ENCODE data around the gene TTC16. TPM values are rescaled to one million over a fixed set of nuclear protein-coding genes. Genes with fewer than 3 reads are reported as not detected.

TTC16 gene
- total RNA-seq, 2 experiments from 2014 or later, result 0.61 to 0.69 TPM

DNA sequence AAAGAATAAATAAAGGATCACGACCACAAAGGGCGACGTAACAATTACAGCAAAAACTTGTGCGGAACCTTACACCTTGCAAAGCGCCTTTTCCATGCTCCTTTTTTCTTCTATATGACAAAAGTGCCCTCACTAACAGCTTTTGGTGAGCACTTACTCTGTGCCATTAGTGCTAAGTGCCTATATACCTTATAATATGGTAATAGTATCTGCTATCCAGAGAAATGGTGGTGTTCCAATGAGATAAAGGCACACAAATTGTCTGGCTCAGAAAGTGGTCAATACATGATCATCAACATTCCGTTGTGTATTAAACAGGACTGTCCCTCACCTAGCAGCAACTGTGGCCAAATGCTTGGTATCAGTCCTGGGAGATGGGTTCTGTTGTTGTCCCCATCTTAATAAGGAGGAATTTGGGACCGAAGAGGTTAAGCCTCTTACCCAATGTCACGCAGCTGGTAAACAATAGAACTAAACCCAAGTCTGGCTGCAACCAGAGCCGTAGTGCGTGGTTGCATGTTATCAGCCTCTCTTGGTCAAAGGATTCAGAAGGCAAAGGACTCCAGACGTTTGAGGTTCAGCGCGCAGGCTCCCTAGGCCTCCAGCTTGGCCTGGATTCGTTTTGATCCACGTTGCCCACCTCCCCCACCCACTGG lies 19.8 kb downstream of the TTC16 start:
- peak overlapping the region; percentile 67 for H3K27ac Mint-ChIP-seq
- H3K36me3 Mint-ChIP-seq, result peaks cover 8% of the 10 kb centered on the region
- H3K4me3 Mint-ChIP-seq, result peak overlapping the region; percentile 74
- DNase-seq, result no peak
- ChIA-PET POLR2A (interaction anchor here (1.1 to 2.4 kb wide), 11 partner anchors 9 to 181 kb away, joined by 3 to 13 read pairs (median 6); partner anchors contain the start of genes CDK9, PTRH1, SH2D3C and ST6GALNAC4), CTCF (interaction anchor here (0.8 to 4.2 kb wide), 49 partner anchors 9 to 521 kb away, joined by 3 to 84 read pairs (median 7); partner anchors contain the start of genes CDK9, CFAP157, ENG and FPGS)
- H3K27me3 Mint-ChIP-seq, result no peaks in the 10 kb centered on the region
- H3K4me1 Mint-ChIP-seq (ENCODE audit: low read depth), result peaks cover 12% of the 10 kb centered on the region
- H3K9me3 Mint-ChIP-seq, result no peaks in the 10 kb centered on the region
- intact Hi-C loops (cut with micrococcal nuclease), result loop anchor here (1.0 to 2.0 kb wide), 5 partner anchors 36 to 231 kb away; no protein-coding TSS in a partner anchor

GRCh38 chr9:127738666-127739065 lies 22.8 kb downstream of the TTC16 start:
- intact Hi-C loops (cut with micrococcal nuclease), result no loop called here
- POLR2A ChIA-PET, result no interaction called here
- no peaks in the 10 kb centered on the region for H3K9me3 Mint-ChIP-seq

GRCh38 chr9:127739614-127740330 lies 23.9 kb downstream of the TTC16 start:
- H3K27ac Mint-ChIP-seq, result no peak overlapping the region
- H3K27me3 Mint-ChIP-seq, result no peaks in the 10 kb centered on the region
- no peaks in the 10 kb centered on the region for H3K4me1 Mint-ChIP-seq (ENCODE audit: low read depth)
- H3K9me3 Mint-ChIP-seq, result no peaks in the 10 kb centered on the region
- ChIA-PET POLR2A (no interaction called here), CTCF (interaction anchor here (1.7 to 2.3 kb wide), 2 partner anchors 130 to 182 kb away, joined by 4 to 5 read pairs; no protein-coding TSS in a partner anchor)
- H3K36me3 Mint-ChIP-seq, result peaks cover 21% of the 10 kb centered on the region
- no peak for DNase-seq
- no peak overlapping the region for H3K4me3 Mint-ChIP-seq
- intact Hi-C loops (cut with micrococcal nuclease), result no loop called here

More at GRCh38 chr9:127738666-127739065, 22.8 kb downstream of the TTC16 start:
- H3K4me3 Mint-ChIP-seq, result no peak overlapping the region
- DNase-seq, result no peak
- no peaks in the 10 kb centered on the region for H3K27me3 Mint-ChIP-seq
- CTCF ChIA-PET, result interaction anchor here (1.7 kb wide), 1 partner anchor 131 kb away, joined by 4 read pairs; no protein-coding TSS in a partner anchor
- H3K27ac Mint-ChIP-seq, result no peak overlapping the region
- H3K4me1 Mint-ChIP-seq (ENCODE audit: low read depth), result peaks cover 9% of the 10 kb centered on the region
- peaks cover 21% of the 10 kb centered on the region for H3K36me3 Mint-ChIP-seq

DNA sequence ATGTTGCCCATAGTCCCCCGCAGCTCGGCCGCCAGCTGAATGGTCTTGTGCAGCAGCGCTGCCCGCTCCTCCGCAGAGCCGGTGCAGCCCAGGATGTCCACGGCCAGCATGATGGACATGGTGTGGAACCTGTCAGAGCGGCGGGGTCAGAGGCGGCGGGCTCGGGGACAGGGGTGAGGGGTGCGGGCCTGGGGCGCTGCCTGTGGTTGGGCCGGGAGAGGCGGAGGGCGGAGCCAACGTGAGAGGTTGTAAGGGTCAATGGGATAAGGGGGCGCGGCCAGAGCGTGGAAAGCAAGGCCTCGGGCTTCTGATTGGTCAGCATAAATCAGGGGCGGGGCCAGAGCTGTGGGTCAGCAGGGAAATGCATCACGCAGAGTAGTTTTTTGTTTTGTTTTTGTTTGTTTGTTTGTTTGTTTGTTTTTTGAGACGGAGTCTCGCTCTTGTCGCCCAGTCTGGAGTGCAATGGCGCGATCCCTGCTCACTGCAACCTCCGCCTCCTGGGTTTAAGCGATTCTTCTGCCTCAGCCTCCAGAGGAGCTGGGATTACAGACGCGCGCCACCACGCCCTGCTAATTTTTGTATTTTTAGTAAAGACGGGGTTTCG lies 26.1 kb downstream of the TTC16 start:
- H3K4me3 Mint-ChIP-seq, result no peak overlapping the region
- peaks cover 22% of the 10 kb centered on the region for H3K36me3 Mint-ChIP-seq
- CTCF ChIA-PET, result interaction anchor here (2.3 kb wide), 1 partner anchor 128 kb away, joined by 9 read pairs; no protein-coding TSS in a partner anchor

GRCh38 chr9:127742435-127743088 lies 26.7 kb downstream of the TTC16 start:
- DNase-seq, result no peak
- no peaks in the 10 kb centered on the region for H3K4me1 Mint-ChIP-seq (ENCODE audit: low read depth)
- ChIA-PET CTCF (interaction anchor here (2.3 to 4.0 kb wide), 2 partner anchors 7 to 127 kb away, joined by 9 to 23 read pairs; partner anchors contain the start of gene TOR2A), POLR2A (interaction anchor here (1.1 to 1.8 kb wide), 2 partner anchors 13 to 28 kb away, joined by 5 read pairs; no protein-coding TSS in a partner anchor)
- peaks cover 24% of the 10 kb centered on the region for H3K36me3 Mint-ChIP-seq
- no peaks in the 10 kb centered on the region for H3K27me3 Mint-ChIP-seq
- H3K27ac Mint-ChIP-seq, result no peak overlapping the region
- intact Hi-C loops (cut with micrococcal nuclease), result no loop called here
- H3K9me3 Mint-ChIP-seq, result no peaks in the 10 kb centered on the region
- H3K4me3 Mint-ChIP-seq, result no peak overlapping the region

More for the DNA sequence above, 26.1 kb downstream of the TTC16 start:
- intact Hi-C loops (cut with micrococcal nuclease), result no loop called here
- POLR2A ChIA-PET, result interaction anchor here (1.1 kb wide), 1 partner anchor 29 kb away, joined by 5 read pairs; no protein-coding TSS in a partner anchor
- Mint-ChIP-seq H3K27ac (no peak overlapping the region), H3K4me1 (ENCODE audit: low read depth) (no peaks in the 10 kb centered on the region), H3K27me3 (no peaks in the 10 kb centered on the region), H3K9me3 (no peaks in the 10 kb centered on the region)
- no peak for DNase-seq

DNA sequence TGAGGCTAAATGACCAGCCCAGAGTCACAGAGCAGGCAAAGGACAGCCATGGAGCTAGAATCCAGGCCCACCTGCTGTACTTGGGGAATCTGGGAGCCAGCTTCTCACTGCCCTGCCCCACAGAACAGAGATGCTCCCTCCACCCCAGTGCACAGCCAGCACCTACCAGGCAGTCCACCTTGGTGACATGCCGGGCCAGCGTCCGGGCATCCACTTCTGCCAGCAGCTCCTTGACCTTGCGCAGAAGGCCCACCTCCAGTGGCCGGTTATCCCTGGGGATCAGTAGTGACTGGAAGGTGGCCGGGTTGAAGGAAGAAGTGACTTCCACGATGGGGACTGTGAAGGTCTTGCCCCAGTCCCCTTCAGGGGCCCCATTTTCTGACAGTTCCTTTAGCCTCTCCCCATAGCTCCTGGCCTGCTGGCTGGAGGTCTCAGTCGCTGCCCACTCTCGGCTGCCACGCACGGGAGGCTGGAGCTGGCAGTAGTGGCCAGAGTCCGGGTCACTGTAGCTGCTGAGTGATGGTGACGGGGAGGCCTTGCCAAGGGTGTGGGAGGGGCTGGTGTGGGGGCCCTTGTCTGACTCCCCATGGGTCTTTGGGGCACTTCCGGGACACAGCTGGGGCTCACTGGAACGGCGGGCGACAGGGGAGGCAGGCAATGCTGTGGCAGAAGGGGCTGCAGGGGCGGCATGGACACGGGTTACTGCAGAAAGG lies 28.7 kb downstream of the TTC16 start:
- Mint-ChIP-seq H3K27me3 (no peaks in the 10 kb centered on the region), H3K36me3 (peaks cover 28% of the 10 kb centered on the region), H3K4me1 (ENCODE audit: low read depth) (no peaks in the 10 kb centered on the region), H3K4me3 (no peak overlapping the region), H3K27ac (peak overlapping the region; percentile 46), H3K9me3 (no peaks in the 10 kb centered on the region)
- intact Hi-C loops (cut with micrococcal nuclease), result no loop called here
- DNase-seq, result no peak
- ChIA-PET CTCF (interaction anchor here (0.7 to 4.0 kb wide), 4 partner anchors 9 to 125 kb away, joined by 3 to 23 read pairs (median 8); partner anchors contain the start of gene TOR2A), POLR2A (interaction anchor here (1.0 to 1.8 kb wide), 5 partner anchors 10 to 34 kb away, joined by 3 to 6 read pairs (median 5); partner anchors contain the start of genes SH2D3C and TOR2A)

DNA sequence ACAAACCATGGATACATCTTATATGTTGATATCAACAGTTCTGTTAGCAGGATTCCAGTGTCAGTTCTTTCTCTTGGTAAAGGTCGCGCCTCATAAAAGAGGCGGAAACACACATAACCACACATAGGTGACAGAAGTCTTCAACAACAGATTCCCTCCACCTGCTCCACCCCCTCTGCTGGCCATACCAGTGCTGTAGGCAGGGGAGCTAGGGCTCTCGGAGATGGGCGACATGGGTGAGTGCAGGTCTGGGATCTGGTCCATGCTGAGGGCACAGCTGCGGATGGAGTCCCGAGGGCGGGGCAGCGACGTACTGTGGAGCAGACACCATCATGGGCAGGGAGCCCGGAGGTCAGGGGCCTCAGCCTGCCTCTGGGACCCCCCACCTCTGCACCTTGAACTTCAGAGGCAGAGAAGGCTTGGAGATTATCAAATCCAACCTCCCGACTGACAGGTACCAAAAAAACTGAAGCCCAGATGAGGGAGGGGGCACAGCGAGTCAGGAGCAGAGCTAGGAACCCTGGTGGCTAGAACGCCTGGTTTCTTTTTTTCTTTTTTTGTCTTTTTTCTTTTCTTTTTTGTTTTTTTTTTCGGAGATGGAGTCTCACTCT lies 31.2 kb downstream of the TTC16 start:
- intact Hi-C loops (cut with micrococcal nuclease), result no loop called here
- no peak overlapping the region for H3K27ac Mint-ChIP-seq
- H3K9me3 Mint-ChIP-seq, result no peaks in the 10 kb centered on the region
- H3K4me1 Mint-ChIP-seq (ENCODE audit: low read depth), result no peaks in the 10 kb centered on the region
- CTCF ChIA-PET, result interaction anchor here (1.0 kb wide), 1 partner anchor 122 kb away, joined by 3 read pairs; no protein-coding TSS in a partner anchor
- H3K36me3 Mint-ChIP-seq, result peaks cover 31% of the 10 kb centered on the region
- H3K27me3 Mint-ChIP-seq, result no peaks in the 10 kb centered on the region
- POLR2A ChIA-PET, result no interaction called here
- no peak for DNase-seq
- no peak overlapping the region for H3K4me3 Mint-ChIP-seq

- POLR2A ChIA-PET, result no interaction called here
- Mint-ChIP-seq H3K4me3 (no peak overlapping the region), H3K4me1 (ENCODE audit: low read depth) (no peaks in the 10 kb centered on the region), H3K27ac (no peak overlapping the region), H3K36me3 (peaks cover 26% of the 10 kb centered on the region), H3K9me3 (no peaks in the 10 kb centered on the region), H3K27me3 (no peaks in the 10 kb centered on the region)
- no peak for DNase-seq
- CTCF ChIA-PET, result no interaction called here
- intact Hi-C loops (cut with micrococcal nuclease), result no loop called here
Observed at GRCh38 chr9:127749090-127749787, 33.4 kb downstream of the TTC16 start.

DNA sequence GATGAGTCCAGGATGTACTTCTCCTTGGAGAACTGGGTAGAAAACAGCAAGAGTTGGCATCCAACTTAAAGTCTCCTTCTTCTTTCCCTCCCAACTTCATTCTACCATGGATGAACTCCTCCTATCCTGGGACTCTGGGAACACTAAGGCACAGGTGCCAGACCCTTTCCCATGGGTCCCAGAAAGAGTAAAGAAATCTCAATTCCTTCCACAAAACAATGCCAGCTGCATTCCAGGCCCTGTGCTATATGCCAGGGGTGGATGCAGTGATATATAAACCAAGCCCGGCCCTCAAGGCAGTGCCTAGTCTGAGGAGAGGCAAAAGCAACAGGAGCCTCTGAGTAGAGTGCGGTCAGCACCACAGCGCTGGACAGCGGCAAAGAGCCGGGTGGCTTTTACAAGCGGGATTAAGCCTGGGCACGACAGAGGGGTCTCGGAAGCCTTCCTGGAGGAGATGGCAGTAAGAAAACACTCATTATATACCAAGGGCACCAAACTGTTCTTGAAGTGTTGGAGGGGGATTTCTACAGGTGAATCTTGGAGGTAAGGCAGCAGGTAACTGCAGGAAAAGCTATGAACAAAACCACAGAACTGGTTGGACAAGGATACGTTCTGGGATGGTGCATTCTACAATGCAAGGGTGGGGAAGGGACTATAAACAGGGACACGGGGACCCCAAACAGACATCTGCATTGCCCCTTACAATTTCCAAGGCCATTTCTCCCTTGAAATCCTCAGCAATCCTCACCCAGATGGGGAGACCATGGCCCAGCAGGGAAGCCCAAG lies 35.6 kb downstream of the TTC16 start:
- peaks cover 26% of the 10 kb centered on the region for H3K36me3 Mint-ChIP-seq
- intact Hi-C loops (cut with micrococcal nuclease), result no loop called here
- H3K4me1 Mint-ChIP-seq (ENCODE audit: low read depth), result no peaks in the 10 kb centered on the region
- no peak for DNase-seq
- H3K4me3 Mint-ChIP-seq, result no peak overlapping the region
- POLR2A ChIA-PET, result no interaction called here
- no peak overlapping the region for H3K27ac Mint-ChIP-seq
- no peaks in the 10 kb centered on the region for H3K27me3 Mint-ChIP-seq
- H3K9me3 Mint-ChIP-seq, result no peaks in the 10 kb centered on the region
- CTCF ChIA-PET, result interaction anchor here (0.6 to 1.4 kb wide), 2 partner anchors 17 to 118 kb away, joined by 3 to 4 read pairs; partner anchors contain the start of gene TOR2A

- no peaks in the 10 kb centered on the region for H3K9me3 Mint-ChIP-seq
- ChIA-PET CTCF (interaction anchor here (1.1 kb wide), 1 partner anchor 13 kb away, joined by 3 read pairs; no protein-coding TSS in a partner anchor), POLR2A (no interaction called here)
- no peak overlapping the region for H3K27ac Mint-ChIP-seq
- peaks cover 17% of the 10 kb centered on the region for H3K36me3 Mint-ChIP-seq
- intact Hi-C loops (cut with micrococcal nuclease), result no loop called here
- no peak overlapping the region for H3K4me3 Mint-ChIP-seq
- H3K4me1 Mint-ChIP-seq (ENCODE audit: low read depth), result no peaks in the 10 kb centered on the region
- H3K27me3 Mint-ChIP-seq, result no peaks in the 10 kb centered on the region
- DNase-seq, result no peak
Observed at GRCh38 chr9:127753148-127753547, 37.3 kb downstream of the TTC16 start.

Measured in activated CD4-positive, alpha-beta memory T cell treated with anti-CD3 and anti-CD28 coated beads for 36 hours (primary cell).